Raji (cell line): Measurements from ENCODE around the gene NFIB.

Source experiments
- POLR2A ChIP-seq: IDR thresholded peaks from 2 replicates; pipeline ENCODE4 v1.6.1; 2011; ENCODE audit warnings: low read depth, low read length, control low read depth; ENCODE audit not compliant: insufficient read depth

Gene NFIB

DNA sequence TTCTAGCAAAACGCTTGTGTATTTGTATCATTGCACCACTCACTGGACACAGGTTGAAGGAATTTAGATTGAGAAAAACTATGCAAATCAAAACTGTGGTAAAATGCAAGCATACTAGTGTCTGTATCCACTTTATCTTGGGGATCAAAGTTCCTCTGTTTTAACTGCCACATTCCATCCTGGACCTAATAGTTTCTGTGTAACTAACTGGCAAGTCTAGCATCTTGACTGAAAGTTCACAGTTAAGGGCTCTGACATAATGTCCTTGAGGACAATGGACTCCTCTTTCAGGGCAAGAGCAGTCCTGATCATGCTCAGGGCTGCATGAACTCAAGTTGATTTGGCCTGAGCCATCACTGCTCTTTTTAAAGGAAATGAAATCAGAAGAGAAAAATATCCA is 30.7 kb downstream of the NFIB start:
- no peak for TF ChIP-seq POLR2A

DNA sequence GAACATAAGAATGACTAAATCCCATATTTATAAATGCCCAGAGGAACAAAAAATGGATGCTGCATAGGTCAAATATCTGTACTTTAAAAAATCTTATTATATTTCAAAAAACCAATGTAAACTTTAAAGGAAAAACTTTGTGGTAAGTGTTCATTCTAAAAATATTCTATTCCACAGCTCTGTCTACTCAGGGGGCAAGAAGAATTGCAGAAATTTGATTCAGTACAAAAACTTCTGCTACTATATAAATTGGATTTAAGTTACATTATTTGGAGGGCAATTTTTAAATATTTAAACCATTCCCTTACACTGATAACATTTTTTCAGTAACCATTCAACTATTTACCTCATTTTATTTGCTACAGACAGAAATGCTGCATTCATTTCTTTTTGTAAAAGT is 32.1 kb downstream of the NFIB start:
- no peak for TF ChIP-seq POLR2A

DNA sequence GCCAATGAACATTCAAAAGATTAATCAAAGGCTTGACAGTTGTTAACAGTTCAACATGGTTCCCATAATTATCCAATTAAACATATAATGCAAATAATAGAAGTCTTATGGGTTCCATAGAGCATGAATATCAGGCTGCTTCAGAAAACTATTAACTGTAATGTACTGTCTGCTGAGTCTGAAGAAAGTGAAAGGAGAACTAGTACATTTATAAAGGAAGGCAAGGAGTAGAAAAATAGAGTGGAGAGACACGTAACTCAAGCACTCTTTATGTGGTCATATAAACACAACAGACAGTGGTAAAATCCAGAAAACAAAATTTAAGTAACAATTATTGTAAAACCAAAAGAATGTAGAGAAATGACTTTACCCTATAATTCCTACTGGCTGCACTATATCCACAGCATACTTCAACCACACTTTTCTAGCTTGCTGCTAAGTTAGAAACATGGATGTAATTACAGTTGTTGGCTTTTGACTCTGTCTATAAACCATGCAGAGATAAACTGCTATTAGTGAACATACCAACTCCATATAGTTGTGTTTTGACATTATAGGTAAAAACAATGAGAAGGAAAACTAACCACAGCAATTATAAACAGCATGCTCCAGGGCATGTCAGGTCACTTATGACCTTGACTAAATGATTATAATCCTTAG is 32.7 kb downstream of the NFIB start:
- no peak for TF ChIP-seq POLR2A

GRCh38 chr9:14279671-14280070 is 34.3 kb downstream of the NFIB start:
- TF ChIP-seq POLR2A: no peak

DNA sequence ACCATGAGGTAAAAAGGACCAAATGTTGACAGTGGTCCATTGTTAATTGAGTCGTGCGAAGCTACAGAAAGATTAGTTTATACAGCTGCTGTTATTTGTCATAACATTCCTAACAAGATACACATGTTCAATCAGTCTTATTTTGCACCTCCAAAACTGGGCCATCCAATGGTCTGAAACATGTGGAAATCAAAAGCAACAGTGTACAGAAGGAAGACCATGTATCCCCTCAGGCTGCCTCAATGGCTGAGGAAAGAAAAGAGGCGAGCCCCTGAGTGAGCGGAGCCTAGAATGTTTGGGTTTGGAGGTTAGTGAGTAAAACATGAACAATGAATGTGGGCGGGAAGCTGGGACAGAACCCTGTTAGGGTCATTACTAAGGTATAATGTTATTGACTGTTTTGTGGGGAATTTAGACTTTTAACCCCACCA is 35.6 kb downstream of the NFIB start:
- no peak for TF ChIP-seq POLR2A

GRCh38 chr9:14277761-14278160 is 36.2 kb downstream of the NFIB start:
- TF ChIP-seq POLR2A: no peak

GRCh38 chr9:14277244-14277643 is 36.7 kb downstream of the NFIB start:
- no peak for TF ChIP-seq POLR2A

DNA sequence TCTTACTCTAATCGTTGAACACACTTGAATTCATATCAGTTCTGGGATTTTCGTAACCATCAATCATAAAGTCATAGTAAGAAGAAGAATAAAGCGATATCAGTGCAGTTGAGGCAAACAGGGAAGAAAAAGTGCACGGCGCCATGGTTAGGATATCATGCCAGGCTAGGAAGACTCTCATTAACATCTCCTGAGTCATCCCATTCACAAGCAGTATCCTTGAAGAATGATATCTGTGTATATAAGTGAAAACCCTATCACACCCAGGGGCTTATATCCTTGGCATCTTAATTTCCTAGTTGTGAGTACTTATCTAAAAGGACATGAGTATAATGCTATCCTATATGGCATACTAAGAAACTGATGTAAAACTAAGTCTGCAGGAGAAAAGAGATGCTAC is 38.6 kb downstream of the NFIB start:
- TF ChIP-seq POLR2A: no peak

- no peak for TF ChIP-seq POLR2A
These were observed 40.2 kb downstream of the NFIB start for GRCh38 chr9:14273696-14274121.

- TF ChIP-seq POLR2A: no peak
These were observed 40.9 kb downstream of the NFIB start for GRCh38 chr9:14272927-14273528.

DNA sequence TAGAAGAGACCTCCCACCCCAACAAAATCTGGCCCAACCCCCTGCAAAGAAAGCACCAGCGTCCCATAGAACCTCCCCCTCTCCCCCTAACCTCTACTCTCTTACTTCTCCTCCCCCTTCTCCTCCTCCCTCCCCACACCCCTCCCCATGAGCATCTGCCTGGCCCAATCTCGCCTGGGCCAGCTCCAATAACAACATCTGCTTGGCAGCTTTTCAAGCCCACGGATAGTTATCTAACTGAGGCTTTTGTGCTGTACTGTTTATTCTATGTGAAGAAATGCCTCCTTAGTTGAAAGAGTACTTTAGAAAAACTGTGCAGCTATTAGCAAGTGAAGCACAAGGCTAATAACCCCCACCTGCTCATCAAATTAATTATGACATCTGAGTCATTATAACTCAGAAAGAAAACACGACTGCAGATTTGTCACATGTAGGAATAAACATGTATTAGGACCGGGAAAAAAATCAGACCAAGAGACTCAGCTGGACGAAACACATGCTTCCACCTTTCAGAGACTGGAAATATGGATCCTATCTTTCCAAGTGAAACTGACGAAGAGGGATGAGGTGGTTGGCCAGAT is 42.8 kb downstream of the NFIB start:
- TF ChIP-seq POLR2A: no peak

DNA sequence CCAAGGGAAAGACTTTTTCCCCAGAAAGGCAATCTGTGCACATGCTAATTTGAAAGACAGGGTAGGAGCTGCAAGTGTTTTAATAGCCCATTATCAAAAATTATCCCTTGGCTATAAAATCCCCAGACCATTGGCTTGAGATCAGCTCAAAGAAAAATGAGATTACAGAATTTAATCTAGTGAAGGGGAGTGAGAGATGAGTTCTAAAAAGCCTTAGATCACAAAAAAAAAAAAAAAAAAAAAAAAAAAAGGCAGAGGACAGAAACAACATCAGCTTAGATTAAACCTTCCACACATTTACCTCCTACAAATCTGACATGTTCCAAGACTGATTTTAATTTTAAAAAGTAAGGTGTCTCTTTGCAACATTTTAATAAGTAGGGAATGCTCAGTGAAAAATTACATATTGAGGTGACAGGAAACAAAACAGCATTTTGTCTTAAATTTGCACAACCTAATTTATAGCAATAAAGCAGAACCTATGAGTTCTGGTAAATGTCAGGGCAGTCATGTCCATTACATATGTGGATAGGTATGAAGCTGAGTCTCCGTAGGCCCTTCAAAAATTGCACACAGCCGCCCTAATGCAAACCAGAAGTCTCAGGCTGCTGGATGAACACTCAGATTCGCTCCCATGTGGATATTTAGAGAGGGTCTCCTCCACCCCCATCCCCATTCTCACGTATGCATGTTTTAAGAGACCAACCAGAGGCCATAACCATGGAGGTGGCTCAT is 43.4 kb downstream of the NFIB start:
- TF ChIP-seq POLR2A: no peak

DNA sequence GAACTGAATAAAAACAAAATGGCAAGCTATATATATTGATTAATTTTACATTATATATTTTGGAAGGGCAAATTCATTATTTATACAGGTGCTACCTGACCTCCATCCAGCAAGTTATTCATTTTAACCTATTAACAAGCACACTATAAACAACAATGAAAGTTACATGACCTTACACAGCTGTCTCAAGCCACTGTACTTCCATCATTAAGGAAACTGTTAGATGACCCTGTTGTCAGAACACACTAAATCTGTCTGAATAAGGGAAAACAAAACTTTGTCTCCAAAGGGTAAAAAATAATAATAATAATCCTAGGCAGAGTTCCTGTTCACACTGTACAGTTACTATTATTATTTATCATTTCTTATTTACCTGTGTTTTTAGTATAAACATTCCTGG is 44.0 kb downstream of the NFIB start:
- TF ChIP-seq POLR2A: no peak

GRCh38 chr9:14263707-14264483 is 50.0 kb downstream of the NFIB start:
- TF ChIP-seq POLR2A: no peak

DNA sequence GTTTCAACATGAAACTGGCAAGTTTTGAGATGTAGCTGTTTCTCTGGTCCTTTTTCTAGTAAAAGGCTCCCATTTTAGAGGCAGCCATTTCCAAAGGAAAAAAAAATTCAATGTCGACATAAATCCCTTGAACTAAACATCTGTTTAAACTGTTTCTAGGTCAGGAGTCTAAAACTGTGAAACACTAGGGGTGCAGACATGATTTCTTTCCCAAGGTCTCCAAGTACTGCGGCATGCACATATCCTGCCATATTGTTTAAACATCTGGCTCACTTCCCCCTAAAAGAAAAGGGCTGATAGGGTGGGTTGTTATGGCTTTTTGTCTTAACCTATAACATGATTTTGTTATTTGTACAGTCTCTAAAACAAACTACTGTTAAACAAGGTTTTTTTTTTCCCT is 51.1 kb downstream of the NFIB start:
- TF ChIP-seq POLR2A: no peak
